Measurements from ENCODE around the gene ALOX5AP. TPM values are rescaled to one million over a fixed set of nuclear protein-coding genes. Genes with fewer than 3 reads are reported as not detected.

Gene ALOX5AP
- total RNA-seq, 1 experiment from 2014 or later, result not detected

- no peaks in the 10 kb centered on the region for H3K9me3 Mint-ChIP-seq (ENCODE audit: low read depth, unreplicated experiment)
- no peak overlapping the region for H3K4me3 Mint-ChIP-seq (ENCODE audit: low read depth, unreplicated experiment)
- no peaks in the 10 kb centered on the region for H3K36me3 Mint-ChIP-seq (ENCODE audit: insufficient read depth, unreplicated experiment)
- peaks cover 34% of the 10 kb centered on the region for H3K27me3 Mint-ChIP-seq (ENCODE audit: unreplicated experiment)
- intact Hi-C loops (cut with micrococcal nuclease; ENCODE audit: unreplicated experiment), result no loop called here
- no peak for TF ChIP-seq CTCF (IDR thresholded peaks at IDR 0.05; ENCODE audit: unreplicated experiment)
- no TSS peak for BruUV-seq (replicated peaks)
- DNase-seq, result no peak
- CTCF ChIA-PET, result no interaction called here
- H3K4me1 Mint-ChIP-seq (ENCODE audit: low read depth, unreplicated experiment), result no peaks in the 10 kb centered on the region
- H3K27ac Mint-ChIP-seq (ENCODE audit: unreplicated experiment), result no peak overlapping the region
Observed at GRCh38 chr13:30762643-30763042, 27.3 kb downstream of the ALOX5AP start.

DNA sequence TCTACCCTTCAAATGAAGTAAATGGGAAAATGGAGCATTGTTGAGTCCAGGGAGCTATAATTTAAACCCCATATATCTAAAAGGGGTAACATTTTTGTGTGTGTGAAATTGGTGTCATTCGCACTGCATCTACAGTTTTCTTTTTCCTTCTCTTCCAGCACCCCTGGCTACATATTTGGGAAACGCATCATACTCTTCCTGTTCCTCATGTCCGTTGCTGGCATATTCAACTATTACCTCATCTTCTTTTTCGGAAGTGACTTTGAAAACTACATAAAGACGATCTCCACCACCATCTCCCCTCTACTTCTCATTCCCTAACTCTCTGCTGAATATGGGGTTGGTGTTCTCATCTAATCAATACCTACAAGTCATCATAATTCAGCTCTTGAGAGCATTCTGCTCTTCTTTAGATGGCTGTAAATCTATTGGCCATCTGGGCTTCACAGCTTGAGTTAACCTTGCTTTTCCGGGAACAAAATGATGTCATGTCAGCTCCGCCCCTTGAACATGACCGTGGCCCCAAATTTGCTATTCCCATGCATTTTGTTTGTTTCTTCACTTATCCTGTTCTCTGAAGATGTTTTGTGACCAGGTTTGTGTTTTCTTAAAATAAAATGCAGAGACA, 28.6 kb downstream of the ALOX5AP start:
- BruUV-seq (replicated peaks), result no TSS peak
- Mint-ChIP-seq H3K27ac (ENCODE audit: unreplicated experiment) (no peak overlapping the region), H3K36me3 (ENCODE audit: insufficient read depth, unreplicated experiment) (no peaks in the 10 kb centered on the region), H3K27me3 (ENCODE audit: unreplicated experiment) (peaks cover 21% of the 10 kb centered on the region), H3K4me3 (ENCODE audit: low read depth, unreplicated experiment) (no peak overlapping the region), H3K4me1 (ENCODE audit: low read depth, unreplicated experiment) (no peaks in the 10 kb centered on the region), H3K9me3 (ENCODE audit: low read depth, unreplicated experiment) (no peaks in the 10 kb centered on the region)
- intact Hi-C loops (cut with micrococcal nuclease; ENCODE audit: unreplicated experiment), result no loop called here
- CTCF ChIA-PET, result no interaction called here
- no peak for DNase-seq
- no peak for TF ChIP-seq CTCF (IDR thresholded peaks at IDR 0.05; ENCODE audit: unreplicated experiment)

DNA sequence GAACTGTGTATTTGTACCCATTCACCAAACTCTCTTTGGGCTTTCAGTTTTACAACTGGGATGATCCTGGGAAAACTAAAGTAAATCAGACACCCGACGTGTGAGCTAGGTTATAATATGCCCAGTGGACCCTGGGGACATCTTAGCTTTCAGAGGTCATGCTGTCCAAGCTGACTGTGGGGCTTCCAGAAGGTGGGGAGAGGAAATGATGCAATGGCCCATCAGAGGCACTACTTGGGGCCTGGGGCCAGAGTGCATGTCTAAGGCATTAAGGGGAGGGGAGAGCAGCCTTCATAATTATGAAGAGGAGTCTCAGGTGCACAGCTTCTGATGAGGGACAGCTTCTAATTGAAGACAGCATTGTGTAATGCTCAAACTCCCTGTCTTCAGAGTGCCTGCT, 30.9 kb downstream of the ALOX5AP start:
- intact Hi-C loops (cut with micrococcal nuclease; ENCODE audit: unreplicated experiment), result no loop called here
- no TSS peak for BruUV-seq (replicated peaks)
- H3K36me3 Mint-ChIP-seq (ENCODE audit: insufficient read depth, unreplicated experiment), result no peaks in the 10 kb centered on the region
- peaks cover 13% of the 10 kb centered on the region for H3K27me3 Mint-ChIP-seq (ENCODE audit: unreplicated experiment)
- H3K4me1 Mint-ChIP-seq (ENCODE audit: low read depth, unreplicated experiment), result no peaks in the 10 kb centered on the region
- no peak overlapping the region for H3K4me3 Mint-ChIP-seq (ENCODE audit: low read depth, unreplicated experiment)
- CTCF ChIA-PET, result no interaction called here
- H3K27ac Mint-ChIP-seq (ENCODE audit: unreplicated experiment), result no peak overlapping the region
- TF ChIP-seq CTCF (IDR thresholded peaks at IDR 0.05; ENCODE audit: unreplicated experiment), result no peak
- DNase-seq, result no peak
- H3K9me3 Mint-ChIP-seq (ENCODE audit: low read depth, unreplicated experiment), result no peaks in the 10 kb centered on the region

DNA sequence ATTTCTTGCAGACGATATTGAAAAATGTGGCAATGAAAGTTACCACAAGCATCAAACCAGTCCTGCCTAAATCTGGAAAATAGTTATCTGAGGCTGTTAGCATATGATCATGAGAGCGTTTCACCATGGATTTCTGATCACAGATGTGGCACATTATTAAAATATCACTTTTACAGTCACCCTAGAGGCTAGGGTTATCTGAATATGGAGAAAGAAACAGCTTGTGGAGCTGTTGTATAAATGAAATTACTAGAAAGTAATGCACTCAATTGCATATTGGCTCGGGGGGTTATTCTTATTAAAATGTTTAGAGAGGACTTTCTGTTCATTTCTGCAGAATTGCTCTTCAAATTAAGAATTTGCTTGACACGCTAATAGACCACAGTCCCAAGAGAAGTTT, 35.6 kb downstream of the ALOX5AP start:
- intact Hi-C loops (cut with micrococcal nuclease; ENCODE audit: unreplicated experiment), result no loop called here
- CTCF ChIA-PET, result no interaction called here
- no peak for DNase-seq
- BruUV-seq (replicated peaks), result no TSS peak
- no peaks in the 10 kb centered on the region for H3K9me3 Mint-ChIP-seq (ENCODE audit: low read depth, unreplicated experiment)
- no peaks in the 10 kb centered on the region for H3K27me3 Mint-ChIP-seq (ENCODE audit: unreplicated experiment)
- H3K36me3 Mint-ChIP-seq (ENCODE audit: insufficient read depth, unreplicated experiment), result no peaks in the 10 kb centered on the region
- H3K4me3 Mint-ChIP-seq (ENCODE audit: low read depth, unreplicated experiment), result no peak overlapping the region
- no peak overlapping the region for H3K27ac Mint-ChIP-seq (ENCODE audit: unreplicated experiment)
- TF ChIP-seq CTCF (IDR thresholded peaks at IDR 0.05; ENCODE audit: unreplicated experiment), result no peak
- H3K4me1 Mint-ChIP-seq (ENCODE audit: low read depth, unreplicated experiment), result peaks cover 9% of the 10 kb centered on the region

Data from Calu3 (cell line).